ENCODE data around the gene OOSP2.

OOSP2 gene

GRCh38 chr11:60078745-60079144 lies 38.5 kb downstream of the OOSP2 start:
- DNase-seq (ENCODE audit: low read depth, low spot score) = no peak

- DNase-seq (ENCODE audit: low read depth, low spot score) = no peak
Observed at GRCh38 chr11:60080535-60080934, 40.3 kb downstream of the OOSP2 start.

- no peak for DNase-seq (ENCODE audit: low read depth, low spot score)
Observed at GRCh38 chr11:60084631-60085273, 44.5 kb downstream of the OOSP2 start.

GRCh38 chr11:60085909-60086308 lies 45.7 kb downstream of the OOSP2 start:
- DNase-seq (ENCODE audit: low read depth, low spot score) = no peak

- DNase-seq (ENCODE audit: low read depth, low spot score) = no peak
Observed at GRCh38 chr11:60087239-60087638, 47.0 kb downstream of the OOSP2 start.

- no peak for DNase-seq (ENCODE audit: low read depth, low spot score)
Observed at GRCh38 chr11:60088364-60088763, 48.2 kb downstream of the OOSP2 start, which contains the start of gene MS4A2. TSS of gene MS4A2 (plus strand) at chr11:60088664. CDS start at chr11:60088766, 102 bp downstream.

- no peak for DNase-seq (ENCODE audit: low read depth, low spot score)
Observed at GRCh38 chr11:60095477-60096120, 55.4 kb downstream of the OOSP2 start.

GRCh38 chr11:60097189-60097588 lies 57.0 kb downstream of the OOSP2 start:
- DNase-seq (ENCODE audit: low read depth, low spot score) = no peak

All from activated naive CD8-positive, alpha-beta T cell treated with anti-CD3 and anti-CD28 coated beads, Interleukin-2, amount 50 U/mL, for 16 hours (primary cell).